SU-DHL-6 (cell line): ENCODE results near the gene KAZN.

Experiments used
- H2AFZ ChIP-seq: fragments of 200-600 bp; sonication (generic); 2 replicates; pipeline ENCODE4 v1.6.1; 2014; ENCODE audit warnings: low read depth, mild to moderate bottlenecking, moderate library complexity, mixed read lengths, antibody characterized with exemption, low read length; ENCODE audit not compliant: severe bottlenecking
- H3F3A ChIP-seq: fragments of 200-600 bp; shearing (Covaris generic); 2 replicates; pipeline ENCODE4 v1.6.0; 2016; ENCODE audit warnings: antibody characterized with exemption, mild to moderate bottlenecking; ENCODE audit not compliant: insufficient read depth
- H3K27ac ChIP-seq: fragments of 200-600 bp; sonication (generic); 2 replicates; pipeline ENCODE4 v1.5.1; 2016; ENCODE audit warnings: low read depth, mild to moderate bottlenecking, low read length, moderate library complexity, mixed read lengths
- H3K27me3 ChIP-seq: fragments of 200-600 bp; sonication (generic), shearing (Covaris generic); 2 replicates; pipeline ENCODE4 v1.6.0; 2014; ENCODE audit warnings: mild to moderate bottlenecking, low read length
- H3K36me3 ChIP-seq: fragments of 200-600 bp; sonication (generic); 2 replicates; pipeline ENCODE4 v1.6.1; 2014; ENCODE audit warnings: mild to moderate bottlenecking, low read length, mixed read lengths
- H3K4me2 ChIP-seq: fragments of 300-600, 200-600 bp; shearing (Covaris generic), sonication (generic); 2 replicates; pipeline ENCODE4 v1.6.0; 2014; ENCODE audit warnings: low read length, low read depth, mild to moderate bottlenecking; ENCODE audit not compliant: poor library complexity, severe bottlenecking
- H3K4me3 ChIP-seq: fragments of 200-600 bp; sonication (generic); 2 replicates; pipeline ENCODE4 v1.5.1; 2014; ENCODE audit warnings: antibody characterized with exemption, low read length, mild to moderate bottlenecking, mixed read lengths; ENCODE audit not compliant: insufficient read depth, poor library complexity, severe bottlenecking
- H3K79me2 ChIP-seq: fragments of 200-600 bp; sonication (generic); 2 replicates; pipeline ENCODE4 v1.6.1; 2014; ENCODE audit warnings: mild to moderate bottlenecking, low read length, moderate library complexity; ENCODE audit not compliant: insufficient read depth
- H3K9ac ChIP-seq: fragments of 200-600 bp; sonication (generic); 2 replicates; pipeline ENCODE4 v1.7.0; 2014; ENCODE audit warnings: mild to moderate bottlenecking, low read length
- H3K9me2 ChIP-seq: fragments of 200-600 bp; sonication (generic); replicated peaks from 2 replicates; pipeline ENCODE4 v1.6.1; 2014; ENCODE audit warnings: low read length; ENCODE audit not compliant: insufficient read depth
- H3K9me3 ChIP-seq: fragments of 200-600 bp; sonication (generic); 2 replicates; pipeline ENCODE4 v1.6.1; 2014; ENCODE audit warnings: low read length, mixed read lengths; ENCODE audit not compliant: insufficient read depth
- H4K20me1 ChIP-seq: fragments of 200-600 bp; sonication (generic); 2 replicates; pipeline ENCODE4 v1.6.1; 2014; ENCODE audit warnings: low read depth, mild to moderate bottlenecking, antibody characterized with exemption, low read length, moderate library complexity, mixed read lengths
- CTCF ChIP-seq: fragments of 200-600 bp; sonication (generic); IDR thresholded peaks from one replicate; pipeline ENCODE4 v1.5.1; 2017; ENCODE audit warnings: antibody characterized with exemption, mild to moderate bottlenecking, low read length, moderate library complexity; ENCODE audit not compliant: insufficient read depth, poor library complexity, severe bottlenecking
- EZH2phosphoT487 ChIP-seq: fragments of 200-600 bp; sonication (generic), shearing (Covaris generic); conservative IDR thresholded peaks from 2 replicates; pipeline ENCODE4 v1.6.1; 2018; ENCODE audit warnings: mild to moderate bottlenecking, antibody characterized with exemption, low read length, moderate library complexity, mixed read lengths

Gene KAZN

GRCh38 chr1:15107911-15108310 is 509.4 kb downstream of the KAZN start:
- Histone ChIP-seq H3K27ac (no peak overlapping the region), H3K79me2 (no peaks in the 10 kb centered on the region), H3K4me2 (no peak overlapping the region), H4K20me1 (no peaks in the 10 kb centered on the region), H3K36me3 (no peaks in the 10 kb centered on the region), H2AFZ (no peak overlapping the region), H3K27me3 (no peaks in the 10 kb centered on the region), H3F3A (no peaks in the 10 kb centered on the region), H3K9me2 (no peaks in the 10 kb centered on the region), H3K9ac (no peak overlapping the region), H3K4me3 (no peak overlapping the region), H3K9me3 (no peaks in the 10 kb centered on the region)
- TF ChIP-seq EZH2phosphoT487, result no peak
- no peak for TF ChIP-seq CTCF

GRCh38 chr1:15110128-15110866 is 511.8 kb downstream of the KAZN start:
- TF ChIP-seq CTCF (no peak), EZH2phosphoT487 (no peak)
- no peak overlapping the region for H3K27ac ChIP-seq
- no peak overlapping the region for H3K4me2 ChIP-seq
- H3K36me3 ChIP-seq, result no peaks in the 10 kb centered on the region
- no peaks in the 10 kb centered on the region for H3K79me2 ChIP-seq
- no peak overlapping the region for H3K4me3 ChIP-seq
- no peaks in the 10 kb centered on the region for H3F3A ChIP-seq
- no peak overlapping the region for H2AFZ ChIP-seq
- no peaks in the 10 kb centered on the region for H3K9me3 ChIP-seq
- H4K20me1 ChIP-seq, result no peaks in the 10 kb centered on the region
- no peaks in the 10 kb centered on the region for H3K27me3 ChIP-seq
- H3K9me2 ChIP-seq, result no peaks in the 10 kb centered on the region
- no peak overlapping the region for H3K9ac ChIP-seq

- Histone ChIP-seq H4K20me1 (no peaks in the 10 kb centered on the region), H3K79me2 (no peaks in the 10 kb centered on the region)
Measured at GRCh38 chr1:15110867-15111230, 512.4 kb downstream of the KAZN start.

More at GRCh38 chr1:15110867-15111230, 512.4 kb downstream of the KAZN start:
- H3K9ac ChIP-seq, result no peak overlapping the region
- H3K9me2 ChIP-seq, result no peaks in the 10 kb centered on the region
- no peak overlapping the region for H2AFZ ChIP-seq
- no peaks in the 10 kb centered on the region for H3K36me3 ChIP-seq
- H3K4me2 ChIP-seq, result no peak overlapping the region
- H3K27ac ChIP-seq, result no peak overlapping the region
- TF ChIP-seq EZH2phosphoT487 (no peak), CTCF (no peak)
- no peaks in the 10 kb centered on the region for H3F3A ChIP-seq
- no peaks in the 10 kb centered on the region for H3K27me3 ChIP-seq
- H3K4me3 ChIP-seq, result no peak overlapping the region
- no peaks in the 10 kb centered on the region for H3K9me3 ChIP-seq
